HG02852 (cell line): ENCODE measurements around the gene ZNF397.

ENCODE experiments used
- ATAC-seq: cut with Tn5 transposase; IDR thresholded peaks from one replicate; pipeline ENCODE4 v1.9.1; 2021; ENCODE audit warnings: mild to moderate bottlenecking, moderate library complexity; ENCODE audit not compliant: unreplicated experiment

The ZNF397 gene

GRCh38 chr18:35245719-35246317 is 5.0 kb downstream of the ZNF397 start:
- no peak for ATAC-seq

- ATAC-seq = no peak
Observed at GRCh38 chr18:35246831-35247230, 6.0 kb downstream of the ZNF397 start.

- no peak for ATAC-seq
Observed at GRCh38 chr18:35247412-35248249, 6.8 kb downstream of the ZNF397 start.

GRCh38 chr18:35248429-35248828 is 7.6 kb downstream of the ZNF397 start:
- no peak for ATAC-seq

- ATAC-seq = no peak
Observed at GRCh38 chr18:35252466-35252865, 11.6 kb downstream of the ZNF397 start.

GRCh38 chr18:35253655-35254287 is 12.9 kb downstream of the ZNF397 start:
- ATAC-seq = no peak

GRCh38 chr18:35256947-35257346 is 16.1 kb downstream of the ZNF397 start:
- no peak for ATAC-seq

- no peak for ATAC-seq
Observed at GRCh38 chr18:35264409-35264808, 23.6 kb downstream of the ZNF397 start.

- ATAC-seq = peak; percentile 78
Observed at GRCh38 chr18:35267161-35267651, 26.4 kb downstream of the ZNF397 start.

- ATAC-seq = no peak
Observed at GRCh38 chr18:35267809-35268208, 27.0 kb downstream of the ZNF397 start.

GRCh38 chr18:35268821-35269220 is 28.0 kb downstream of the ZNF397 start:
- no peak for ATAC-seq

- no peak for ATAC-seq
Observed at GRCh38 chr18:35271656-35272055, 30.8 kb downstream of the ZNF397 start.

- ATAC-seq = no peak
Observed at GRCh38 chr18:35276267-35276666, 35.4 kb downstream of the ZNF397 start.

GRCh38 chr18:35277633-35278032 is 36.8 kb downstream of the ZNF397 start:
- ATAC-seq = no peak

GRCh38 chr18:35278085-35278484 is 37.3 kb downstream of the ZNF397 start:
- no peak for ATAC-seq

GRCh38 chr18:35278969-35279368 is 38.1 kb downstream of the ZNF397 start:
- no peak for ATAC-seq

- ATAC-seq = no peak
Observed at GRCh38 chr18:35282353-35282752, 41.5 kb downstream of the ZNF397 start.

- no peak for ATAC-seq
Observed at GRCh38 chr18:35283923-35284794, 43.3 kb downstream of the ZNF397 start.

- ATAC-seq = no peak
Observed at GRCh38 chr18:35284841-35285240, 44.0 kb downstream of the ZNF397 start.

GRCh38 chr18:35289293-35289692 is 48.5 kb downstream of the ZNF397 start:
- no peak for ATAC-seq

GRCh38 chr18:35289727-35290093 is 48.9 kb downstream of the ZNF397 start:
- ATAC-seq = peak; percentile 27
